HG02884 (cell line): ENCODE measurements around the gene H6PD.

Source experiments
- ATAC-seq: cut with Tn5 transposase; IDR thresholded peaks from one replicate; pipeline ENCODE4 v1.9.1; 2021; ENCODE audit warnings: mild to moderate bottlenecking, moderate library complexity; ENCODE audit not compliant: unreplicated experiment

The H6PD gene

DNA sequence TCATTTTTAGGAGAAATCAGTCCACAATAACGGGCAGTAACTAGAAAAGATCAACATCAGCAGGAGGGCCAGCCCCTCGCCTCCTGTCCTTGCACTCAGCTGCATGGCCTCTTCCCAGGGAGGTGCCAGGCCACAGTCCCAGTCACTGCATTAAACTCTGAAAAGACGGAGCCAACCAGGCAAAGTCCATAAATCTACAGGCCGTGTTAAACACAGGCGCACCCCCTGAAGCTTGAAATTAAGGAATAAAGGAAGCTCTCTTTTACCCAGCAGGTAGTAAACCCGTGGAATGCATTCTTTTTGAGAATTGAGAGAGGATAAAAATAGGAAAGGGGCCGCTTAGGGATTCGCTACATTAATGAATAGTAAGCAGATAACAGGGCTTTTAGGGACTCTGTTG, 18.4 kb downstream of the H6PD start:
- ATAC-seq: no peak

DNA sequence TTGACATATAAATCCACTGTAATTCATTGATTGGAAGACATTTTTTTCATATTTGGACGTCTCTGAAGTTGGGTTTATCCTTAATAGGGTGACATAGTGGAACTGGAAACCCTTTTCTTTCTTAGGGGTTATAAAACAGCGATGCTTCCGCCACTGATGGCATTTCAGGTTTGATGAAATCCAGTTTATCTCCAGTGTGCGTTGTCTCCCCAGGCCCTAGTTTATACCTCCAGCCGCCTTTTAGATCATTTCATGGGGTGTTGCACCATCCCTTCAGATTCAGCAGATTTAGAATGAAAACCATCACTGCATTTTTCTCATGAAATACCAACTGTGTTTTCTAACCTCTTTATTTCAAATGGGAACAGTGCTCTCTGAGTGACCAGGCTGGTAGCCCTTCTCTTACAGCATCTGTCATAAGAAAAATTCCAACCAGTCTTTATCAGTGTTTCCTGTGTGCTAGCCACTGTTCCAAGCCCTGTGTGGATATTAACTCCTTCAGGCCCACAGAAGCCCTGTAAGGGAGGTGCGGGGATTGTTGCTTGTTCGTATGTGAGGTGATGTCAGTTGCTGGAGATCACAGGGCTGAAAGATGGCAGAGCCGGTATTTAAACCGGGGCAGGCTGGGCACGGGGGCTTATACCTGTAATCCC, 19.0 kb downstream of the H6PD start:
- no peak for ATAC-seq

DNA sequence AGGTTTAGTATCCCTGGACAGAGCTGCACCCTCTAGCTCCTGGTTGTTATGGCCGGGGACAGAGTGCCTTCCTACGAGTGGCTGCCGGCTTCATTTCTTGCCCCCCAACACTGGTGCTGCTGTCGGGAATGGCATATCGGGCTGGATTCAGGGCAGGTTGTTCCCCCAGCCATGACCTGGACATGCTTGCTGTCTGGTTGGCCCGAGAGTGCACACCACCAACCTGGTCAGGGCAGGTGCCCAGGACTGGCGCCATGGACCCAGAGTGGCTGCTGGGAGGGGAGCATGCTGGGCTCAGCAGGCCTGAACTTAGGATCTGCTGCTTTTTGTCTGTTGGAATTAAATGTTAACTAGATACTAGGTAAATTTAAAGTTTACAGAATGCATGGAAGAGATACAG, 21.8 kb downstream of the H6PD start:
- no peak for ATAC-seq

DNA sequence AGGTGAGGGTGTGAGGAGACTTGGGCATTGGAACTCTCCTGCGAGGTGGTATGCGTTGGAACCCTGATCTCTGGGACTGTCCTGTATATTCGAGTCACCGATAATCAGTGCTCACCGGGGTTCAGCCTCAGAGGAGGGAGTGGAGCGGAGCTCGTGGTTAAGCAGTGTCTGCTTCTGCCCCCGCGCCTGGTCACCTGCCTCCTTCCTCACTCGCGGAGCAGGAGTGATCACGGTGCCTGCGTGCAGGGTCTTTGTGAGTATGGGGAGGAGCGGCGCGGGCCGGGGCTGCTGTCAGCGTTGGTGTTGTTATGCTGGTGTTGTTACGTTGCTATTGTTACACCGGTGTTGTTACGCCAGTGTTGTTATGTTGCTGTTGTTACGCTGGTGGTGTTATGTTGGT, 23.3 kb downstream of the H6PD start:
- ATAC-seq: no peak

DNA sequence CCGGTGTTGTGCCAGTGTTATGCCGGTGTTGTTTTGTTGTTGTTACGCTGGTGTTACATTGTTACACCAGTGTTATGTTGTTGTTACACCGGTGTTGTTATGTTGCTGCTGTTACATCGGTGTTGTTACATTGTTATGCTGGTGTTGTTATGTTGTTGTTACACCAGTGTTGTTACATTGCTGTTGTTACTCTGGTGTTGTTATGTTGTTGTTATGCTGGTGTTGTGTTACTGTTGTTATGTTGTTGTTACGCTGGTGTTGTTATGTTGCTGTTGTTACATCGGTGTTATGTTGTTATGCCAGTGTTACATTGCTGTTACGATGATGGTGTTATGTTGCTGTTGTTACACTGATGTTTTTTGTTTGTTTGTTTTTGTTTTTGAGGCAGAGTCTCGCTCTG, 24.1 kb downstream of the H6PD start:
- ATAC-seq: no peak

DNA sequence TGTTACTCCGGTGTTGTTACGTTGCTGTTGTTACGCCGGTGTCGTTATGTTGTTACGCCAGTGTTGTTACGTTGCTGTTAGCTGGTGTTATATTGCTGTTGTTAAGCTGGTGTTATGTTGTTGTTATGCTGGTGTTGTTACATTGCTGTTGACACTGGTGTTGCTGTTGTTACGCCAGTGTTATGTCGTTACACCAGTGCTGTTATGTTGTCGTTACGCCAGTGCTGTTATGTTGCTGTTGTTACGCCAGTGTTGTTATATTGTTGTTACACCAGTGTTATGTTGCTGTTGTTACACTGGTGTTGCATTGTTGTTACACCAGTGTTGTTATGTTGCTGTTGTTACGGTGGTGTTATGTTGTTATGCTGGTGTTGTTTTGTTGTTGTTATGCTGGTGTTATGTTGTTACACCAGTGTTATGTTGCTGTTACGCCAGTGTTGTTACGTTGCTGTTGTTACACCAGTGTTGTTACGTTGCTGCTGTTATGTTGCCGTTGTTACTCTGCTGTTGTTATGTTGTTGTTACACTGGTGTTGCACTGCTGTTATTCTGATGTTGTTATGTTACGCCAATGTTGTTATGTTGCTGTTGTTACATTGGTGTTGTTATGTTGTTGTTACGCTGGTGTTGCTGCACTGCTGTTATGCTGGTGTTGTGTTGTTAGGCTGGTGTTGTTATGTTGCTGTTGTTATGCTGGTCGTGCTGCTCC, 25.6 kb downstream of the H6PD start:
- no peak for ATAC-seq

DNA sequence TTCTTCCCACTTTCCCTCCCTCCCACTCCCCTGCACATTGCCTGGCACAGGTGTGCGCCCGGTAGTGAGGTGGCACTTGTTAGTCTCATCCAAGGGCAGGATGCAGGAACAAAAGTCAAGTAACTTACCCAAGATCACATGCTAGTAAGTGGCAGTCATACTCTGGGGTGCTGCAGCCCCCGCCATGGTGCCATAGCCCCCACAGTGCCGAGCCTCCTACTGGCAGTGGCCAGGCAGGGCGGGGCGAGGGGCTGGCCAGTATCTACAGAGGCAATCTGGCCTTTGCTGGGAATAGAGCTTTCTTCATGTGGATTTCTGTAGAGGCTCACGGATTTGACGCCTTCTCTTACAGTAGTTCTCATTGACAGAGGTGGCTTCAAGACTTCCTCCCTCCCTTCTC, 26.9 kb downstream of the H6PD start:
- ATAC-seq: no peak

DNA sequence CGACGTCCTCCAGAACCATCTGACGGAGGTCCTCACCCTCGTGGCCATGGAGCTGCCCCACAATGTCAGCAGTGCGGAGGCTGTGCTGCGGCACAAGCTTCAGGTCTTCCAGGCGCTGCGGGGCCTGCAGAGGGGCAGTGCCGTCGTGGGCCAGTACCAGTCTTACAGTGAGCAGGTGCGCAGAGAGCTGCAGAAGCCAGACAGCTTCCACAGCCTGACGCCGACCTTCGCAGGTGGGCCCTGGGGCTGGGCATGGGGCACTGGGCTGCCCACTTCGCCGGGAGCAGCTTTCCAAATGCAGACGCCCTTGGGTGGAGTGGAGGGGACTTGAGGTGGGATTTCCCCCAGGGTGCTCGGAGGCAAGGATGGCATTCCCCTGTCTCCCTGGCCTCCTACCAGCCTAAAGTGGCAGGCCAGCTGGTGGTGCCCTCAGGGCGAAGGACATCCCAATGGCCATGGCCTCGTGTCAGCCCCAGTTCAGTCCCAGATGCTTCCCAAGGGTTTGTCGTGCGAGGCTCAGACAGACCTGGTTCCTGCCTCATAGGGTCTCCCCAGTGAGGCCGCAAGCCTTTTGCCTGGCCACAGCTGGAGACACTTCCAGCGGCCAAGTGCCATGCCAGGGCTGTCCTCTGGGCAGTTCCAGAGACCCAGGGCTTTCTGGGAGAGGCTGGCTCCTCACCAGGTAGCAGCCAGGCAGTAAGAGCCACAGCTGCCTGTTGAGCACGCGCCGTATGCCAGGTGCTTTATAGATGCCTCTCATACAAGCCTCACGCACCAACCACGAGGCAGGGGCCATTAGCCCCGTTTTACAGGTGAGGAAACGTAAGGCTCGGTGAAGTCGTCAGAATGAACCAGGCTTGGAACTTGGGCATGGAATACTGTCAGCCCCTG, 27.8 kb downstream of the H6PD start:
- no peak for ATAC-seq

DNA sequence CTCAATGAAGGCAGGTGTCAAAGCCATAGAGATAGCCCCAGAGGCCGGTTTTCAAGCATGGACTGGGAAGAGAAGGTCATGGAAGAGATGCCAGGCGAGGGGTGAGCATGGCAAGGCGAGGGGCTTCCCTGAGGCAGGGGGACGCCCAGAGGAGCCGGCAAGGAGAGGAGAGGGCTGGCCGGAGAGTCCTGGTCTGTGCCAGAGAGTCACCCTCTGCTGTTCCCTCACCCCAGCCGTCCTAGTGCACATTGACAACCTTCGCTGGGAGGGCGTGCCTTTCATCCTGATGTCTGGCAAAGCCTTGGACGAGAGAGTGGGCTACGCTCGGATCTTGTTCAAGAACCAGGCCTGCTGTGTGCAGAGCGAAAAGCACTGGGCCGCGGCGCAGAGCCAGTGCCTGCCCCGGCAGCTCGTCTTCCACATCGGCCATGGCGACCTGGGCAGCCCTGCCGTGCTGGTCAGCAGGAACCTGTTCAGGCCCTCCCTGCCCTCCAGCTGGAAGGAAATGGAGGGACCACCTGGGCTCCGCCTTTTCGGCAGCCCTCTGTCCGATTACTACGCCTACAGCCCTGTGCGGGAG, 28.8 kb downstream of the H6PD start:
- no peak for ATAC-seq

DNA sequence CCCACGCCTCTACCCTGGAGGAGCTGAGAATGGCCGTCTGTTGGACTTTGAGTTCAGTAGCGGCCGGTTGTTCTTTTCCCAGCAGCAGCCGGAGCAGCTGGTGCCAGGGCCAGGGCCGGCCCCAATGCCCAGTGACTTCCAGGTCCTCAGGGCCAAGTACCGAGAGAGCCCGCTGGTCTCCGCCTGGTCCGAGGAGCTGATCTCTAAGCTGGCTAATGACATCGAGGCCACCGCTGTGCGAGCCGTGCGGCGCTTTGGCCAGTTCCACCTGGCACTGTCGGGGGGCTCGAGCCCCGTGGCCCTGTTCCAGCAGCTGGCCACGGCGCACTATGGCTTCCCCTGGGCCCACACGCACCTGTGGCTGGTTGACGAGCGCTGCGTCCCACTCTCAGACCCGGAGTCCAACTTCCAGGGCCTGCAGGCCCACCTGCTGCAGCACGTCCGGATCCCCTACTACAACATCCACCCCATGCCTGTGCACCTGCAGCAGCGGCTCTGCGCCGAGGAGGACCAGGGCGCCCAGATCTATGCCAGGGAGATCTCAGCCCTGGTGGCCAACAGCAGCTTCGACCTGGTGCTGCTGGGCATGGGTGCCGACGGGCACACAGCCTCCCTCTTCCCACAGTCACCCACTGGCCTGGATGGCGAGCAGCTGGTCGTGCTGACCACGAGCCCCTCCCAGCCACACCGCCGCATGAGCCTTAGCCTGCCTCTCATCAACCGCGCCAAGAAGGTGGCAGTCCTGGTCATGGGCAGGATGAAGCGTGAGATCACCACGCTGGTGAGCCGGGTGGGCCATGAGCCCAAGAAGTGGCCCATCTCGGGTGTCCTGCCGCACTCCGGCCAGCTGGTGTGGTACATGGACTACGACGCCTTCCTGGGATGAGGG, 29.7 kb downstream of the H6PD start:
- ATAC-seq: no peak

DNA sequence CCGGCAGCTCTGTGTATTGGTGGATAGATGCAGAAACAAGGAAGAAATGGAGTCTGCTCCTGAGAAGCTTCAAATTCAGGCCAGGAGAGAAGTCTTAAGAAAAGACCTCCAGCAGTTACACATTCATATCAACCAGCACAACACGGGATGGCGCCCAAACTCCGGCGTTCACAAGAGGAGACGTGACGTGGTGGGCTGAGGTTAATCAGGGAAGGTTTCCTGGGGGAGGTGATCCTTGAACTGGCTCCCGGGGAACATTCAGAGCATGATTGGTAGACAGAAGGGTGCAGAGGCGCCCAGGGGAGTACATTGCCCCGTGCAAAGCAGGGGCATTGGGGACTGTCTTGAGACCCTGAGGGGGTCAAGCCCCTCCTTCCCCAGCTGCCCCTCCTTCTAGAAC, 30.5 kb downstream of the H6PD start:
- no peak for ATAC-seq

DNA sequence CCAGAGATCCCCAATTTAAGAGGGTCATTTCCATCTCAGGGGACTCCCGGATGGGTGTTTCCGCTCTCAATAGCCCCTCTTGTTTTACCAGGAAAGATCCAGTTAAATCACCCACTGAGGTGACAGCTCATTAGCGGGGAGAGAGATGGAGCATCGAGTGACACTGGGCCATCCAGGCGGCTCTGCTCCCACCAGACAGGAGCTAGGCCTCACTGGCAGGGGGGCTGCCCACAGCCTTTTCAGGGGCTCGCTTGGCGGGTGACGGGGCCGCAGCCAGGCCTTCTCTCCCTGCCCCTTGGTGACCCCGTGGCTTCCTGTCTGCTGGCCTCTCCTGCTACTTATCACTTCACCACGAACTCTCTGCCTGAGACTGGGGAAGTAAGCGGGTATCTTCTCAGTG, 31.4 kb downstream of the H6PD start:
- ATAC-seq: no peak

DNA sequence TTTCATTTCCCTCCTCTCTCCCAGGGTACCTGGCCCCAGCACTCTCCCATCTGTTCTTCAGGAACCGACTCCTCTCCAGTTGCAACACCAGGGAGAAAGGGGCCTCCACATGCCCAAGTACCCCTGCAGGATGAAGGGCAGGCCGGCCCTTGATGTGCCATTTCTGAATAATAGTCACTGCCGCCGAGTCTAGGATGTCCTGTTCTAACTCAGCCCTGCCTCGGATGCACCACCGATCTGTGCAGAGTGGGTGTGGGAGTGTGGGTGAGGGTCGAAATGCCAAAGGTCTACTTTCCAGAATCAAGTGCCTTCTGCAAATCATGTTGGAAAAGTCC, 32.7 kb downstream of the H6PD start:
- no peak for ATAC-seq

DNA sequence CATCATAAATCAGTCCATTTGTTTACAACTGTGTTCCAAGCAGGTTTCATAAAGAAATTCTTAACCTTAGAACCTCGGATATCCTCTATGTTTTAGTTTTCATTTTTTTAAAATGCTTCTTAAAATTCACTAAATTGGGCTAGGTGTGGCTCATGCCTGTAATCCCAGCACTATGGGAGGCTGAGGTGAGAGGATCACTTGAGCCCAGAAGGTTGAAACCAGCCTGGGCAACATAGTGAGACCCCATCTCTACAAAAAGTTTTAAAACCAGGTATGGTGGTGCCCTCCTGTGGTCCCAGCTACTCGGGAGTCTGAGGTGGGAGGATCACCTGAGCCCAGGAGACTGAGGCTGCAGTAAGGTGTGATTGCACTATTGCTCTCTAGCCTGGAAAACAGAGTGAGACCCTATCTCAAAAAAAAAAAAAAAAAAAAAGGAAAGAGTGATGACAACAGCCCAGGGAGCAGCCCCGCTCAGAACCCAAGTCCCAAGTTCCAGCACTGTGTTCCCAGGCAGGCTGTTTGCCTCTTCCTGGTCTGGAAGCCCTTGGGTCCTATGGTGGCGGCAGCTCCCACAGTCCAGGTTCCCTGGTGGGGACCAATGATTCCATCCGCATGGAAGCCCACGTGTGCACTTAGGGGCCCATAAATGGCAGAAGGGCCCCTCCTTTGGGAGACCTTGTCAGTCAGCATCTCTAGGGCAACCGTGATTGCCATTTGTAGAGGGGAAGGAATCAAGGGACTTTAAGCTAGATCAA, 33.4 kb downstream of the H6PD start:
- ATAC-seq: no peak

DNA sequence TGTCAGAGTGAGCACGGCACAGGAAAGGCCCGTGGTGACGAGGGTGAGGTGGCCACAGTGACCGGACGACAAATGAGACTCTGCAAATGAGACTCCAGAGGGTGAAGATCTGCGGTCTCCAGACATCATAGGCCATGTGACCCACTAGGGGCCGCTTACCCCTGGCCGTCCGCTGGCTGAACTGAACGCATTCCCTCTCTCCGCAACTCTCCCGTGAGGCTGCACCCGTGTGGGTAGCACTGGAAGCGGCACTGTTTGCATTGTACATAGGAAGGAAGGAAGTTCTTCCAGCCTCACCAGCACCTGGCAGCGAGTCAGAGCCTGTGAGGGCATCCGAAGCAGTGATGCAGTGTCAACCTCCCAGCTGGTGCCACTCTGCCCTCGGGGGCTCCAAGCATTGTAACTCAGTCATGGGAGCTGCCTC, 34.5 kb downstream of the H6PD start:
- no peak for ATAC-seq

DNA sequence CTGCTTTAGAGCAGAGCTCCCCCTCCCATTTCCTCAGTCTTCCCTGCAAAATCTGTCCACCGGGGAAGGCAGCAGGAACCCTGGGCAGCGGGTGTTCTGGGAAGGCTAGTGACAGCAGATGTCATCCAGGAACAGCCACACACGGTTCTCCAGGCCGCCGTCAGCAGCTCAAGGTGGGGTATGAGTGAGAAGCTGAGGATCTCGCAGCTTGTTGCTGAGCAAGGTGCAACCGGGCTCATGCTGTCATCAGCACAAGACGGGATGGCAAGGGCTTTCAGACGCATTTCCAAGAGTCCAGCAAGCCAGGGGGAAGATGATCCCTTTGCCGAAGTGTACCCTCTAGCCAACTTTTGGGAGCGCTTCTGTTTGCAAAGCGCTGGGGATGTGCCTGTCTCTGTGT, 35.1 kb downstream of the H6PD start:
- no peak for ATAC-seq

DNA sequence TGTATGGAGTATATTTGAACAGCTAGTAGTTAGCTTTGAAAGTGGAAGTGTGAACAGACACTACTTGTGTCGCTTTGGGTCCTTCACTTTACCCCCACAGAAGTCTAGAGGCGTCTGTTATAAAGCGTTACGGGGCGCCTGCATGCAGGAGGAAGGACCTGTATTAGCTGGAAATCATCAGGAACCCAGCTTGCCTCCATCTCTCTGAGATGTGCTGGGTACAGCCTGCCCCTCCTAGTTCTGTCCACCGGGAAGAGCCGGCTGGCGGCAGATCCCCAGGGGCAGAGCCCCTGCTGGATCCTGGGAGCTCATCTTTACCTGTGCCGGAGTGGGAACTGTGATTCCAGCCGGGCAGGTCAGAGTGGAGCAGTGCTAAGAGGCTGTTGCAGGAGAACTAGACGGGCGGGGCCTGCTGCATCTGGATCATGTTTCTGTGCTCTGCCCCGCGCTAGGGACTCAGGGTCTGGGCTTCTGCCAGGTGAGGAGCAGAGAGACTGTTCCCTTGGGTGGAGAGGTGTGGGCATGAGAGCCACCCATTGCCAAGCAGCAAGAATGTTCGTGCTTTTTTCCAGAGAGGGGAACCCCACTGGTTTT, 35.8 kb downstream of the H6PD start:
- ATAC-seq: no peak

DNA sequence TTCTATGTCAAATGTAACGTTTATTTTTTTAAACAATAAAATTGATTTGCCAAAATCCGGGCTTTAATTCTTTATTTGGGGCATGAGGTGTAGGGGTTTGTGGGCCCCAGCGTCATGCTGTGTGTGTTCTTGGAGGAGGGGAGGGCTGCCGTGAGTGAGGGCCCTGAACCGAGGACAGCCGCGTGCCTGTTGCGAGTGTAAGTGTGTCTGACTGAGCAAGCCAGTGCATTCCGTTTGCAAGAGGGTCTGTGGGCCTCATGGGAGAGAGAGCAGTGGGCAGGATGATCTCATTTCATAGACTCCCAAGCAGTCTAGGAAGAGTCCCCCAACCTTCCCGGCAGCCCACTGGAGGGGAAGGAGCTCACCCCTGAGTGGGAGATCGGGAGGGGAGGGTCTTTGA, 36.7 kb downstream of the H6PD start:
- ATAC-seq: no peak

DNA sequence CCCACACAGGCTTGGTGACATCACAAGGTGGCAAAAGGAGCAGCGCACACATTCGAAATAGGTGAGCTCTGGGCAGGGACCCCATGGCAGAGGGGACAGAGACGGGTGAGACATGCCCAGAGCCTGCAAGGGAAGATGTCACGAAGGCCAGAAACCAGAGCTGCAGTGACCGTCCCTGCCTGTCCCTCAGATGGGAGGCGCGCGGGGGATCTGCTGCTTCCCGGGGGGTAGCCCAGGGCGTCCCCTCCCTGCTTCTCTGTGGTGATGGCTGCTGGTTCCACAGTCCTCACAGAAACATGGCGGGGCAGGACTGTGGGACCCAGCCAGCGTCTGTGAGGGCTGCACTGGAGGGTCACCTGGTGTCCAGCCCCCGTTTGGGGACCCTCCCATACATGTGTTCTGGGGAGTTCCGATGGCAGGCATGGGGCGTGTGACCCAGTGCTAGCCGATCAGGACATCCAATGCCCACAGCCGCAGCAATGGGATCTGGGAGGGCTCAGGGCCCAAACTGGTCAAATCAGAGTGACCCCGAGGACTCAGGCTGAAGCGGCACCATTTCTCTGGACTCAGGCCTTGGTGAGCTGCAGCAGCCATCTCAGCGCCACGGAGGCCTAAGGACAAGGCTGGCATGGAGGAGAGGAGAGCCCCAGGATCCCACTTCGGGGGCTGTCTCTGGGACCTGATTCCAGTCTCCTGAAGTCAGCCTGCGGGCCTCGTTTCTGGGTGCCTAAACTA, 37.5 kb downstream of the H6PD start:
- ATAC-seq: no peak
